ENCODE measurements around the gene VMP1.

GRCh38 chr17:59837308-59838051 is 130.0 kb downstream of the VMP1 start:
- TF ChIP-seq, protein P1, sequence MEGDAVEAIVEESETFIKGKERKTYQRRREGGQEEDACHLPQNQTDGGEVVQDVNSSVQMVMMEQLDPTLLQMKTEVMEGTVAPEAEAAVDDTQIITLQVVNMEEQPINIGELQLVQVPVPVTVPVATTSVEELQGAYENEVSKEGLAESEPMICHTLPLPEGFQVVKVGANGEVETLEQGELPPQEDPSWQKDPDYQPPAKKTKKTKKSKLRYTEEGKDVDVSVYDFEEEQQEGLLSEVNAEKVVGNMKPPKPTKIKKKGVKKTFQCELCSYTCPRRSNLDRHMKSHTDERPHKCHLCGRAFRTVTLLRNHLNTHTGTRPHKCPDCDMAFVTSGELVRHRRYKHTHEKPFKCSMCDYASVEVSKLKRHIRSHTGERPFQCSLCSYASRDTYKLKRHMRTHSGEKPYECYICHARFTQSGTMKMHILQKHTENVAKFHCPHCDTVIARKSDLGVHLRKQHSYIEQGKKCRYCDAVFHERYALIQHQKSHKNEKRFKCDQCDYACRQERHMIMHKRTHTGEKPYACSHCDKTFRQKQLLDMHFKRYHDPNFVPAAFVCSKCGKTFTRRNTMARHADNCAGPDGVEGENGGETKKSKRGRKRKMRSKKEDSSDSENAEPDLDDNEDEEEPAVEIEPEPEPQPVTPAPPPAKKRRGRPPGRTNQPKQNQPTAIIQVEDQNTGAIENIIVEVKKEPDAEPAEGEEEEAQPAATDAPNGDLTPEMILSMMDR (IDR thresholded peaks at IDR 0.05): no peak
- TF ChIP-seq EZH2 (IDR thresholded peaks at IDR 0.05; ENCODE audit: borderline replicate concordance, insufficient read depth, low read depth, low read length, poor library complexity, severe bottlenecking): no peak

All from B cell (primary cell).